ENCODE data around the gene TUBGCP5.

Gene TUBGCP5

GRCh38 chr15:22967084-22967770 is 72.1 kb downstream of the TUBGCP5 start:
- Histone ChIP-seq H3K36me3 (ENCODE audit: control insufficient read depth, low read length) (no peaks in the 10 kb centered on the region), H3K9me3 (ENCODE audit: control insufficient read depth, insufficient read depth, low read length) (peaks cover 4% of the 10 kb centered on the region; the same call in 1 of the 2 replicates), H3K27me3 (ENCODE audit: control insufficient read depth, low read length) (no peaks in the 10 kb centered on the region), H4K20me1 (ENCODE audit: control insufficient read depth, insufficient read depth, low read depth, low read length) (no peaks in the 10 kb centered on the region), H3K9me2 (replicated peaks; ENCODE audit: control insufficient read depth, low read length) (no peaks in the 10 kb centered on the region), H3K4me2 (ENCODE audit: low read length) (no peak overlapping the region), H3K4me3 (ENCODE audit: low read length) (no peak overlapping the region), H3K4me1 (ENCODE audit: control insufficient read depth, low read length) (peaks cover 3% of the 10 kb centered on the region; the same call in 1 of the 2 replicates), H3K79me2 (ENCODE audit: control insufficient read depth, low read length) (no peaks in the 10 kb centered on the region), H3K27ac (ENCODE audit: low read depth, low read length) (no peak overlapping the region), H3F3A (ENCODE audit: control insufficient read depth, insufficient read depth) (no peaks in the 10 kb centered on the region)
- TF ChIP-seq CTCF (IDR thresholded peaks at IDR 0.05; ENCODE audit: low read depth, low read length, poor library complexity, severe bottlenecking) = no peak
- TF ChIP-seq EZH2phosphoT487 (IDR thresholded peaks at IDR 0.05; ENCODE audit: borderline replicate concordance, low read length) = no peak

- no peaks in the 10 kb centered on the region for H3K79me2 ChIP-seq (ENCODE audit: control insufficient read depth, low read length)
- TF ChIP-seq CTCF (IDR thresholded peaks at IDR 0.05; ENCODE audit: low read depth, low read length, poor library complexity, severe bottlenecking) (no peak), EZH2phosphoT487 (IDR thresholded peaks at IDR 0.05; ENCODE audit: borderline replicate concordance, low read length) (no peak)
- H3K27me3 ChIP-seq (ENCODE audit: control insufficient read depth, low read length) = no peaks in the 10 kb centered on the region
- H3K9me2 ChIP-seq (replicated peaks; ENCODE audit: control insufficient read depth, low read length) = no peaks in the 10 kb centered on the region
- no peak overlapping the region for H3K4me2 ChIP-seq (ENCODE audit: low read length)
- peaks cover 3% of the 10 kb centered on the region; the same call in 1 of the 2 replicates for H3K4me1 ChIP-seq (ENCODE audit: control insufficient read depth, low read length)
- H4K20me1 ChIP-seq (ENCODE audit: control insufficient read depth, insufficient read depth, low read depth, low read length) = no peaks in the 10 kb centered on the region
- H3K27ac ChIP-seq (ENCODE audit: low read depth, low read length) = no peak overlapping the region
- H3K4me3 ChIP-seq (ENCODE audit: low read length) = no peak overlapping the region
- no peaks in the 10 kb centered on the region for H3K36me3 ChIP-seq (ENCODE audit: control insufficient read depth, low read length)
- peaks cover 4% of the 10 kb centered on the region; the same call in 1 of the 2 replicates for H3K9me3 ChIP-seq (ENCODE audit: control insufficient read depth, insufficient read depth, low read length)
- H3F3A ChIP-seq (ENCODE audit: control insufficient read depth, insufficient read depth) = no peaks in the 10 kb centered on the region
These were observed 72.9 kb downstream of the TUBGCP5 start for GRCh38 chr15:22966321-22967083.

GRCh38 chr15:22963641-22964040 is 75.7 kb downstream of the TUBGCP5 start:
- Histone ChIP-seq H4K20me1 (ENCODE audit: control insufficient read depth, insufficient read depth, low read depth, low read length) (no peaks in the 10 kb centered on the region), H3F3A (ENCODE audit: control insufficient read depth, insufficient read depth) (no peaks in the 10 kb centered on the region), H3K79me2 (ENCODE audit: control insufficient read depth, low read length) (no peaks in the 10 kb centered on the region)

More at GRCh38 chr15:22963641-22964040, 75.7 kb downstream of the TUBGCP5 start:
- TF ChIP-seq EZH2phosphoT487 (IDR thresholded peaks at IDR 0.05; ENCODE audit: borderline replicate concordance, low read length) (no peak), CTCF (IDR thresholded peaks at IDR 0.05; ENCODE audit: low read depth, low read length, poor library complexity, severe bottlenecking) (no peak)
- no peaks in the 10 kb centered on the region for H3K9me3 ChIP-seq (ENCODE audit: control insufficient read depth, insufficient read depth, low read length)
- no peaks in the 10 kb centered on the region for H3K27me3 ChIP-seq (ENCODE audit: control insufficient read depth, low read length)
- H3K4me1 ChIP-seq (ENCODE audit: control insufficient read depth, low read length) = peaks cover 3% of the 10 kb centered on the region; the same call in 1 of the 2 replicates
- H3K4me3 ChIP-seq (ENCODE audit: low read length) = no peak overlapping the region
- H3K9me2 ChIP-seq (replicated peaks; ENCODE audit: control insufficient read depth, low read length) = no peaks in the 10 kb centered on the region
- no peak overlapping the region for H3K27ac ChIP-seq (ENCODE audit: low read depth, low read length)
- H3K4me2 ChIP-seq (ENCODE audit: low read length) = no peak overlapping the region
- H3K36me3 ChIP-seq (ENCODE audit: control insufficient read depth, low read length) = no peaks in the 10 kb centered on the region

All from DOHH2 (cell line).